ENCODE data around the gene KCNE2. TPM values are rescaled to one million over a fixed set of nuclear protein-coding genes. Genes with fewer than 3 reads are reported as not detected.

Gene KCNE2
- total RNA-seq, 1 donor from 2014 or later: not detected

Other genes starting within 250 kb of the KCNE2 start
- gene SMIM11, start 11.5 kb downstream of the KCNE2 start, total RNA-seq: 2.5 and 36.4 TPM in 2 replicates
- gene SMIM34, start 59.9 kb downstream of the KCNE2 start, total RNA-seq: 0.14 TPM in 1 of 2 replicates, not detected in the other
- 0.07 TPM in 1 of 2 replicates, not detected in the other for gene KCNE1, start 148.2 kb downstream of the KCNE2 start, total RNA-seq